GM20431 (cell line): Measurements from ENCODE around the gene PRICKLE2.

ENCODE experiments used
- in situ Hi-C: fragments of 300-500 bp; cut with MseI, MboI; formaldehyde crosslinking; loops from one replicate; pipeline ENCODE4 v1.15.0; 2020; ENCODE audit warnings: low sequenced_read_pairs; ENCODE audit not compliant: unreplicated experiment

Gene PRICKLE2

DNA sequence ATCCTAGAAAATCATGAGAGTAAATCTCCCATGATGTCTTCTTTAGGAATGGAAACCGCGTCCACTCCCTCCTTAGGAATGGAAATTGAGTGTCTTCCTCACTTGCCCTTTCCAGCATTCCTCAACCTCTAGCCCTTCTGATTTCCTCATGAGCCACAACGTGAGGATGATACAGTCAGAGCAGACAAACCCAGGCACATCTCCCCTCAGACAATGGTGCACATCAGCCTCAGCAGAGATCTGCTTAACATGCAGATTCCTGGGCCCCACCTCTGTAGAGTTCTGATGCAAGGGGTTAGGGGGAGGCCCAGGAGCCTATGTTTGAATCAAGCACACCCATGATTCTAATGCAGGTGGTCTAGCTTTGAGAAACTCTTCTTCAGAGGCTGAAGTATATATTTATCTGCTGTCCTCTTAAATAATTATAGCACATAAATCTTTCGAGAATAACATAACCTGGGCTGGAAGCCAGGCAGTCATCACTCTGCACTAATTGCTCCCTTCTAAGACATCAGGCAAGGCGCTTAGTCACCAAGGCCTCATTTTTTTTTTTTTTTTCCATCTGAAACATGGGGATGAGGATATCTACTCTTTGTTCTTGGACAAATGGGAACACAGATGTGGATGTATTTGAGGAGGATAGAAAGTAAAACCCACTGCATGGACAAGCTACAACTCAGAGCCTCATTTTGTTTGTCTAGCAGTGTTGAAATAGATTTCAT lies 81.7 kb downstream of the PRICKLE2 start:
- in situ Hi-C loops: no loop called here

- in situ Hi-C loops: no loop called here
Measured at GRCh38 chr3:64141476-64141875, 83.8 kb downstream of the PRICKLE2 start.

- in situ Hi-C loops: no loop called here
Measured at GRCh38 chr3:64140651-64141050, 84.6 kb downstream of the PRICKLE2 start.

DNA sequence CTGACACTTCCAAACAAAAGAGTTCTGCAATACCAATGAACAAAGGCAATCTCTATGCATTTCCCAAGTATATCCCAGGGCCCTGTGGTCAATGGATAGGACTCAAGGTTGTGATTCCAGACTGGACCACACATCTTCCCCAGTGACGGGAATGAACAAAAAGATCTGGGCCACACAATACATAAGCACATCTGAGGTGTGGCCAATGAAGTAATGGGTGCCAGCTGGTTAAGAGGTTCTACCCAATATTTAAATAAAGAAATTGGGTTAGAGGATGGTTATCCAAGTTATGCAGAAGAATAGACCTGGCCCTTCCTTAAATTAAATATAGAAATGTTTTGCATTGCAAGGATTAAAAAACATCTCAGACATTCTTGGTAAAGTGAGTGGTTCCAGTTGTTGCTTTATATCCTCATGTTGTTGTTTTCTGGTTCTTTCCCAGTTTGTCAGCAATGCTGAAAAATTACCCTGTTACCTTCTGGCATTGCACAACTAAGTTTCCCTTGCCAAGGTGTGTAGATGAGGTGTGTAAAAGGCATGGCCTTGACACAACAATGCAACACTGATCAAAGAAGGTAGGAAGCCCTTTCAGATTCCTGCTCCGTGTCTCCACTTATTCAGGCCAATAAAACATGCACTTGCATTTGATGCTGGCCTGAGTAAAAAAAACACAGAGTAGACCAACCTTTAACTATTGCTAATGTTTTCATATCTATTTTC lies 86.5 kb downstream of the PRICKLE2 start:
- in situ Hi-C loops: no loop called here

- in situ Hi-C loops: no loop called here
Measured at GRCh38 chr3:64138046-64138445, 87.2 kb downstream of the PRICKLE2 start.

GRCh38 chr3:64134882-64135281 lies 90.4 kb downstream of the PRICKLE2 start:
- in situ Hi-C loops: no loop called here

- in situ Hi-C loops: no loop called here
Measured at GRCh38 chr3:64133987-64134386, 91.3 kb downstream of the PRICKLE2 start.

GRCh38 chr3:64133272-64133671 lies 92.0 kb downstream of the PRICKLE2 start:
- in situ Hi-C loops: no loop called here

DNA sequence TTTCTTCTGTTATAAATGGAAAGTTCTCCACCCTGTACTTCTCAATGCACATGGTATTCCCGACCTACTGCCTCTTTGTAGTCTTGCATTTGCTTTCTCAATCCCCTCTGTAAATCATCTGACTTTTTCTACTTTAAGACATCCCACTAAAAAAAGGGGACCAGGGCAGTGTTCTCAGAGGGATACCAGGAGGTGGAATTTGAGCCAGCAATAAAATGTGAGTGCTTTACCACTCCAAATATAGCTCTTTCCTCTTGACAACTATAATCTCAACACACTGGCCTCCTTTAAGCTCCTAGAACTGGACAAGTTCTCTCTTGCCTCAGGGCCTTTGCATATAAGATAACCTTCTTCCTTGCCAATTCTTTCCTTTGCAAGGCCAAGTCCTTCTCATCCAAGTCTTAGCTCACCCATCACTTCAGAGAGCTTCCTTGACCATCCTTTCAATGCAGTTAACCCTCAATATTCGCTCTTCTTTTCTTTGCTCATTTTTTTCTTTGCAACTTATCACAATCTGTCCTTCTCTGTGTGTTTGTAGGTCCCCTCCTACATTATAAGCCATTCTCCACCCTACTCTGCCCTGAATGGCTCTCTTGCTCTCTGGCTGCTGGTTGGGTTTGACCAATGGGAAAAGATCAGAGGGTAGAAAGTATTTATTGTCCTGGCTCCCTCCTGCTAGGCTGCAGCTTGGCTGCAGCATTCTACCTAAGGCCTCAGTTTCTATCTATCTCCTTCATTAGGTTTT lies 93.4 kb downstream of the PRICKLE2 start:
- in situ Hi-C loops: no loop called here

- in situ Hi-C loops: no loop called here
Measured at GRCh38 chr3:64130436-64130835, 94.8 kb downstream of the PRICKLE2 start.

DNA sequence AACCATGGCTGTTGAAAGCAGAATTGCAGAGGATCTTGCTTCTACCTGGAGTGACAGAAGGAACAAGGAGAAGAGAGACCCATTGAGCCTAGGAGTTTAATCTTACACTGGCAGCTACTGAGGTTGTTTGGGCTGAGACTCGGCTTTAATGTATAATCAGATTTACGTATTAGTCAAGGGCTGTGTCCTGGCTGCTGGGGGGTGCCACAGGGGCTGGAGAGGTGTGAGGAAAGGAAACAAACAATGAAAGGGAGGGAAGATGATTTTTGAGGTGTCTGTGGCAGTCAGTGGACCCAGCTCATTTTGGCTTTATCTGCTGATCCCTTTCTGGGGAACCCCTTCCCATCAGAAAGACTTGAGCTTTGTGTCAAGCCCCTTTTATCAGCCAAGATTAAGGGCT lies 95.7 kb downstream of the PRICKLE2 start:
- in situ Hi-C loops: no loop called here

GRCh38 chr3:64129106-64129505 lies 96.2 kb downstream of the PRICKLE2 start:
- in situ Hi-C loops: no loop called here

GRCh38 chr3:64125561-64125960 lies 99.7 kb downstream of the PRICKLE2 start:
- in situ Hi-C loops: no loop called here

- in situ Hi-C loops: no loop called here
Measured at GRCh38 chr3:64123931-64124330, 101.3 kb downstream of the PRICKLE2 start.

GRCh38 chr3:64122476-64122875 lies 102.8 kb downstream of the PRICKLE2 start:
- in situ Hi-C loops: no loop called here

GRCh38 chr3:64121750-64122311 lies 103.4 kb downstream of the PRICKLE2 start:
- in situ Hi-C loops: no loop called here

- in situ Hi-C loops: no loop called here
Measured at GRCh38 chr3:64120876-64121275, 104.4 kb downstream of the PRICKLE2 start.

- in situ Hi-C loops: no loop called here
Measured at GRCh38 chr3:64117483-64117882, 107.8 kb downstream of the PRICKLE2 start.

DNA sequence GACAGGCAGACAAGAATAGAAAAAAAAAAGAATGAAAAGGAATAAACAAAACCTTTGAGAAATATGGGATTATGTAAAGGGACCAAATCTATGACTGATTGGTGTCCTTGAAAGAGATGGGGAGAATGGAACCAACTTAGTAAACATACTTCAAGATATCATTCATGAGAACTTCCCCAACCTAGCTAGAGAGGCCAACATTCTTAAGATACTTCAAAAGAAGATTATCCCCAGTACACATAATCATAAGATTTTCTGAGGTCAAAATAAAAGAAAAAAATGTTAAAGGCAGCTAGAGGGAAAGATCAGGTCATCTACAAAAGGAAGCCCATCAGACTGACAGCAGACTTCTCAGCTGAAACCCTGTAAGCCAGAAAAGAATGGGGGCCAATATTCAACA lies 110.6 kb downstream of the PRICKLE2 start:
- in situ Hi-C loops: no loop called here

GRCh38 chr3:64111872-64112271 lies 113.4 kb downstream of the PRICKLE2 start:
- in situ Hi-C loops: no loop called here

GRCh38 chr3:64111083-64111482 lies 114.2 kb downstream of the PRICKLE2 start:
- in situ Hi-C loops: no loop called here
